Tibial nerve (tissue), 4 donors: ENCODE results near the gene RFX4. TPM values are rescaled to one million over a fixed set of nuclear protein-coding genes. Genes with fewer than 3 reads are reported as not detected.

Experiments
- DNase-seq, 2 donors: peaks; one replicate each; pipeline ENCODE4 v3.0.0-alpha.2; 2019; ENCODE audit warnings: low spot score in 2 of 2
- H3K27ac ChIP-seq, 4 donors: fragments of 200-600 bp; sonication (generic) in 3 of 4; one replicate each; pipeline ENCODE4 v1.5.1; 2017 to 2019; ENCODE audit warnings: mild to moderate bottlenecking in 1 of 4
- H3K27me3 ChIP-seq, 2 donors: fragments of 200-600 bp; sonication (generic) in 1 of 2; one replicate each; pipeline versions ENCODE4 v1.5.1 to v1.6.0; 2017 to 2019
- H3K36me3 ChIP-seq, 3 donors: fragments of 200-600 bp; sonication (generic); one replicate each; pipeline ENCODE4 v1.5.1; 2018 to 2019
- H3K4me1 ChIP-seq, 4 donors: fragments of 200-600 bp; sonication (generic) in 3 of 4; one replicate each; pipeline ENCODE4 v1.5.1; 2017 to 2019
- H3K4me3 ChIP-seq, 4 donors: fragments of 200-600 bp; sonication (generic) in 3 of 4; one replicate each; pipeline ENCODE4 v1.5.1; 2017 to 2019; ENCODE audit warnings: mild to moderate bottlenecking in 1 of 4, moderate library complexity in 1 of 4
- H3K9me3 ChIP-seq, 4 donors: fragments of 200-600 bp; sonication (generic) in 3 of 4; one replicate each; pipeline ENCODE4 v1.5.1; 2017 to 2019
- CTCF ChIP-seq, 5 experiments: fragments of 200-600 bp in 3 of 5; fragments of 450-650 bp in 2 of 5; sonication (generic) in 3 of 5; IDR thresholded peaks; one replicate each; pipeline ENCODE4 v1.5.1; 2016 to 2019; ENCODE audit warnings: antibody characterized with exemption in 5 of 5, mild to moderate bottlenecking in 3 of 5, moderate library complexity in 2 of 5
- EP300 ChIP-seq, 2 donors: sonication (generic); formaldehyde crosslinking; IDR thresholded peaks; one replicate each; pipeline ENCODE4 v1.6.1; 2017; ENCODE audit warnings: antibody characterized with exemption in 2 of 2, mild to moderate bottlenecking in 1 of 2
- POLR2A ChIP-seq, 2 donors: fragments of 450-650 bp; IDR thresholded peaks; one replicate each; pipeline ENCODE4 v1.6.1; 2017; ENCODE audit warnings: antibody characterized with exemption in 2 of 2, mild to moderate bottlenecking in 2 of 2, moderate library complexity in 2 of 2
- WGBS, 2 donors: methylation state at CpG; one replicate each; pipeline ENCODE4 v1.1.5; 2018; 5-methylcytosine and 5-hydroxymethylcytosine counted together
- total RNA-seq, 4 donors: library from RNA; depleted of rRNA; stranded (reverse); fragments of >200 nt; gene quantifications; one replicate each; pipeline ENCODE4 v1.1.0, GENCODE V29; 2016

The RFX4 gene
- total RNA-seq, result not detected

DNA sequence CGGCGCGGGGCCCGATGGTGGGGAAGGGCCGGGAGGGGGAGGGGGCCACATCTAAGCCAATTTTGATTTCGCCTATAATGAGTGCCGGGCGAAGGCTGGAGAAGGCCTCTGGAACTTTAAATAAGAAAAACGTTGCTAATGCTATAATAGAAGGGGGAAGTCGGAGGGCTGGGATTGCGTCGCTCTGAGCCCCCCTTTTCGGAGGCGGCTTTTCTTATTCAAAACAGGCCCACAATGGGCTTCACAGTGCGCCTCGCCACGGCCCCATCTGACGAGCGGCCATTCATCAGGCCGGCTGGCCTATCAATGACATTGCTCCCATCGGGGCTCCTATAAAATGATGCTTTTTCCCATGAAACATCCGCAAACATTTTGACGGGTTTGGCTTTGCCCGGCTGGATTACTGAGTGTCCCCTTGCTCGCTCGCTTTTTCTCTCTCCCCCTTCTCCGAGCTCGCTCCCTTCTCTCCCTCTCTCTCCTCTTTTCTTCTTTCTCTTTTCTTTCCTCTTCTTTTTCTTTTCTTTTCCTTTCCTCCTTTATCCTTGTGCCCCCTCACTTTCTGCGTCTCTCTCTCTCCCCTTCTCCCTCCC is at the start of gene RFX4:
TSS of gene RFX4 (plus strand) at position 364 of the 590 bp plus-strand sequence. CDS start 317 bp downstream, outside the sequence.
- no peak for DNase-seq
- Histone ChIP-seq H3K27me3 (peaks cover 0 to 98% of the 10 kb centered on the region in 2 donors), H3K27ac (no peak within 1 kb of the TSS), H3K9me3 (no peaks in the 10 kb centered on the region), H3K4me1 (peaks cover 0 to 75% (median 46%) of the 10 kb centered on the region in 4 donors), H3K36me3 (no peaks in the 10 kb centered on the region), H3K4me3 (peak within 1 kb of the TSS; percentile 26 to 51 (median 42))
- TF ChIP-seq EP300 (IDR thresholded peaks at IDR 0.05) (no peak), CTCF (IDR thresholded peaks at IDR 0.05) (no peak), POLR2A (IDR thresholded peaks at IDR 0.05) (no peak)
- 1 to 2% methylated on average over 27 to 28 of the region's 29 CpGs for WGBS, 2 donors

- Histone ChIP-seq H3K4me1 (no peaks in the 10 kb centered on the region), H3K27me3 (no peaks in the 10 kb centered on the region), H3K4me3 (no peak overlapping the region), H3K36me3 (no peaks in the 10 kb centered on the region), H3K9me3 (peaks cover 0 to 31% (median 0%) of the 10 kb centered on the region in 4 donors), H3K27ac (no peak overlapping the region)
- TF ChIP-seq CTCF (IDR thresholded peaks at IDR 0.05) (no peak), POLR2A (IDR thresholded peaks at IDR 0.05) (no peak), EP300 (IDR thresholded peaks at IDR 0.05) (no peak)
- no peak for DNase-seq
These were observed 41.6 kb upstream of the RFX4 start for GRCh38 chr12:106541201-106541600.

- 83 to 85% methylated on average over 7 to 9 of the region's 9 CpGs for WGBS, 2 donors
- TF ChIP-seq POLR2A (IDR thresholded peaks at IDR 0.05) (no peak), CTCF (IDR thresholded peaks at IDR 0.05) (no peak), EP300 (IDR thresholded peaks at IDR 0.05) (no peak)
- H3K4me1 ChIP-seq, result no peaks in the 10 kb centered on the region
- no peaks in the 10 kb centered on the region for H3K36me3 ChIP-seq
- H3K4me3 ChIP-seq, result no peak overlapping the region
- peaks cover 0 to 23% (median 0%) of the 10 kb centered on the region in 4 donors for H3K9me3 ChIP-seq
- no peaks in the 10 kb centered on the region for H3K27me3 ChIP-seq
- DNase-seq, result no peak
- H3K27ac ChIP-seq, result no peak overlapping the region
These were observed 31.4 kb upstream of the RFX4 start for GRCh38 chr12:106551410-106551809.

GRCh38 chr12:106552228-106552627 is 30.6 kb upstream of the RFX4 start:
- Histone ChIP-seq H3K36me3 (no peaks in the 10 kb centered on the region), H3K4me1 (no peaks in the 10 kb centered on the region), H3K9me3 (peaks cover 0 to 23% (median 0%) of the 10 kb centered on the region in 4 donors), H3K4me3 (no peak overlapping the region), H3K27ac (no peak overlapping the region), H3K27me3 (no peaks in the 10 kb centered on the region)
- no peak for TF ChIP-seq POLR2A (IDR thresholded peaks at IDR 0.05)
- TF ChIP-seq EP300 (IDR thresholded peaks at IDR 0.05), result no peak
- TF ChIP-seq CTCF (IDR thresholded peaks at IDR 0.05), result no peak
- 88 to 97% methylated on average over 1 of the region's 1 CpG for WGBS, 2 donors
- DNase-seq, result no peak

- WGBS, 2 donors, result 61 to 68% methylated on average over 9 of the region's 9 CpGs
- DNase-seq, result no peak
- no peak for TF ChIP-seq EP300 (IDR thresholded peaks at IDR 0.05)
- TF ChIP-seq POLR2A (IDR thresholded peaks at IDR 0.05), result no peak
- TF ChIP-seq CTCF (IDR thresholded peaks at IDR 0.05), result no peak
- H3K9me3 ChIP-seq, result peaks cover 0 to 24% (median 0%) of the 10 kb centered on the region in 4 donors
- H3K4me1 ChIP-seq, result no peaks in the 10 kb centered on the region
- no peak overlapping the region for H3K4me3 ChIP-seq
- no peak overlapping the region for H3K27ac ChIP-seq
- no peaks in the 10 kb centered on the region for H3K27me3 ChIP-seq
- no peaks in the 10 kb centered on the region for H3K36me3 ChIP-seq
These were observed 18.0 kb upstream of the RFX4 start for GRCh38 chr12:106564678-106565329.
